ENCODE results near the gene KCNA2.

GRCh38 chr1:110595353-110595710 lies 10.8 kb downstream of the KCNA2 start:
- TF ChIP-seq CTCF (IDR thresholded peaks at IDR 0.05) = no peak
- TF ChIP-seq POLR2A (IDR thresholded peaks at IDR 0.05) = no peak
